ENCODE data around the gene ZFPM1.

ZFPM1 gene

DNA sequence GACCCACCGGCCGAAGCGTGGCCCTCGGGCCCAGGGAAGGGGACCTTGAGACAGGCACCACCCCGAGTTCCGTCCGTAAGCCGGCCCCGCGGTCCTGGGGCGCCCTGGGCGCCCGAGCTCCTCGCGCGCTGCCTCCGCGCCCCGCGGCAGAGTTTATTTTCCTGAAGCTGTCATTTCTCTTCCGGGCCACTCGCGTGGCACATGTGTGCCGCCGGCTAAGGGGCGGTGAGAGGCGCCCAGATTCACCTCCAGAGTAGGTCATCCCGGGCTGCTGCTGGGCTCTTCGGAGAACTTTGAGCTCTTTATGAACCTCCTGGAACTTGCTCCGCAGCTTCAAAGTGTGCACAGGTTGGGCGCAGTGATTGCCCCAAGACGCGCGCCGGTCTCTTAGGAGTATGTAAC, 117.6 kb downstream of the ZFPM1 start:
- peak; percentile 19 to 67 (median 46) for DNase-seq

DNA sequence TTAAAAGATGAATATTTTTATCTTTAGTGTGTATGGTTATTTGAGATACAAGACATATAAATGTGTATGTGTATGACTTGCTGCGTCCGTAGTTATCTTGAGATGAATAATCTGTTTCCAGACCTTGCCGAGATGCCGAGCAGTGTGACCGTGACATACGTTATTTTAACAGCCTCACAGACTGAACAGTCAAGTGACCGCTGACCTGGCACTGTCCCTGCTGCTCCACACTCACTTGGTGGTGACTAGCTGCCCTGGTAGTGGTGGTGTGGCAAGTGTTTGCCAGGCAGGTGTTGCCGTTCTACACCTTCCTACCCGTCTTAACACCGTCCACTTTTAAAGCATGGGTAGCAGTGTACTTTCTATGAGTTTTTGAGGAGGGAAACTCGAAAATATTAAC, 122.2 kb downstream of the ZFPM1 start:
- no peak for DNase-seq

DNA sequence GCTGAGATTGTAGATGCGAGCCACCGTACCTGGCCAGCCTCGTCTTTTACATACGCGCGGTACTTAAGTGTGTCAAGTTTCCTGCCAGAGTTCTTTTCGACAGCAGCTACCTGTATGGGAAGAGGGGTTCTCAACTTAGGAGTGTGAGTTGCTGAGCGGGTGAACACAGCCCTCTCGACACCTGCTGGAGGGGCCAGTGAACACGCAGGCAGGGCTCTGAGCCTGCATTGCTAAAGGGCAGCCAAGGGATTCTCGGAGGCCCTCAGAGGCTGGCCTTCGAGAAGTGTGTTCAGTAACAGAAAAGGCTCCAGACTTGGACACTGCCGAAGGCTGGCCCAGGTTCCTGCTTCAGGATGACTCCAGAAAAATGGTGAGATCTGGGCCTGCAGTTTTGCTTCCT, 123.2 kb downstream of the ZFPM1 start:
- no peak for DNase-seq

DNA sequence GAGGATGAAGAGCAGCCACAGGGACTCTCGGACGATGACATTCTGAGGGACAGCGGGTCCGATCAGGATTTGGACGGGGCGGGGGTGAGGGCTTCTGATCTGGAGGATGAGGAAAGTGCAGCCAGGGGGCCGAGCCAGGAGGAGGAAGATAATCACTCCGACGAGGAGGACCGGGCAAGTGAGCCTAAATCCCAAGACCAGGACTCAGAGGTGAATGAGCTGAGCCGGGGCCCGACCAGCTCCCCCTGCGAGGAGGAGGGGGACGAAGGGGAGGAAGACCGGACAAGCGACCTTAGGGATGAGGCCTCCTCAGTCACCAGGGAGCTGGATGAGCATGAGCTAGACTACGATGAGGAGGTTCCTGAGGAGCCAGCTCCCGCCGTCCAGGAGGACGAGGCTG, 124.1 kb downstream of the ZFPM1 start:
- DNase-seq, result no peak

DNA sequence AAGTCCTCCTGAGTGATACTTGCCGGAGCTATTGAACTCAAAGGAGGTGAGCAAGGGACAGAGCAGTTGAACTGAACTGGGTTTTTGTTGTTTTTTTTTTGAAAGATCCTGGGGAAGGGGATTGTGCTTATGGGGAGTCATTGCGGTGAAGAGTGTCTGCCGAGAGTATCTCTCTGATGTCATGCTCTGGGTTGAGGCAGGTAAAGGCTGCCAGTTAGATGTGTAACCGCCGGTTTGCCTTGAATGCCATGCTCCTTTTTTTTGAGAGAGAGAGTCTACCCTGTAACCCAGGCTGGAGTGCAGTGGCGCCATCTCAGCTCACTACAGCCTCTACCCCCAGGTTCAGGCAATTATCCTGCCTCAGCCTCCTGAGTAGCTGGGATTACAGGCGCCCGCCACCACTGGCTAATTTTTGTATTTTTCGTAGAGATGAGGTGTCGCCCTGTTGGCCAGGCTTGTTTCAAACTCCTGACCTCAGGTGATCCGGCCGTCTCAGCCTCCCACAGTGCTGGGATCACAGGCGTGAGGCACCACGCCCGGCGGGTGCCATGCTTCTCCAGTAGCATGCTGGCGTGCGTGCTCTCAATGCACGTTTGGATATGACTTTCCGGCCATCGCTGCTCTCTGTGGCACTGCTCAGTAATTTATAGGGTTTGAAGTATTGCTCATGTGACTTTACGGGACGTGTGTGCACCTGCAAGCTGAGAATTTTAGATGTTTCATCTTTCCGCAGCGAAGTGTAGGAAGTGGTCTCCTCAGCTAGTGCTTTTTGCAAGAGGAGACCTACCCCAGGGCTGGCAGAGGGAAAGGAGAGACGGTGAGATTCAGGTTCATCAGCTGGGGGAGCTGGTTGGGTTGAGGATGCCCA, 125.6 kb downstream of the ZFPM1 start:
- no peak for DNase-seq

DNA sequence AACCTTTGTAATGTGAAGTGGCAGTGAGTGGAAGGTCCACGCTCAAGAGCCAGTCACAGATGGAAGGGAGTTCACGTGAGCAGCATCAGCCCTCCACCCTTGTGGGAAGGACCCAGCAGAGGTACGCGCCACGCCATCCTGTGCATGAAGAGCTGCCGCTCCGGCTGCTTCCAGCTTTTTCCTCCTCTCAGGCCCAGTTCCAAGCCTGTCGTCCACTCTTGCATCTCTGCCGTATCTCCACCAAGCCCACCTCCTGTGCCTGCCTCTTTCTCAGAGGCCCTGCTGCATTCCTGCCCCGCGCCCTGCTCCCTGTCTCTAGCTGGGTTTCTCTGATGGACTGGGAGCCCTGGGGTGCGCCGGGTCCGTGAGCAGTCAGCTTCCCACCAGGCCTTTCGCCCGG, 127.3 kb downstream of the ZFPM1 start:
- no peak for DNase-seq

DNA sequence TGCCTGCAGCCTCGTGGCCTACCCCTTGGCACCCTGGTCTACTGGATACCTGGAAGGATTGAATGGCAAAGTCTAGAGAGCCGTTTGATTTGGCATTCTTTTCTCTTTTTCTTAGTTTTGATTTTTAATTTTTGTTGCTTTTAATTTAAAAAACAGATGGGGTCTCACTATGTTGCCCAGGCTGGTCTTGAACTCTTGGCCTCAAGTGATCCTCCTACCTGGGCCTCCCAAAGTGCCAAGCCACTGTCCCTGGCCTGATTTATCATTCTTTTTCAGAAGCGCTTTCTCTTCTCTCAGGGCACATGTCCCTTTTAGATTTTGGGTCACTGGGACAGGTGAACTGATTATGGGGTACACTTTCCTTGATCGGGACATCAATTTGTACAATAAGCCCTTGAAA, 128.0 kb downstream of the ZFPM1 start:
- no peak for DNase-seq

DNA sequence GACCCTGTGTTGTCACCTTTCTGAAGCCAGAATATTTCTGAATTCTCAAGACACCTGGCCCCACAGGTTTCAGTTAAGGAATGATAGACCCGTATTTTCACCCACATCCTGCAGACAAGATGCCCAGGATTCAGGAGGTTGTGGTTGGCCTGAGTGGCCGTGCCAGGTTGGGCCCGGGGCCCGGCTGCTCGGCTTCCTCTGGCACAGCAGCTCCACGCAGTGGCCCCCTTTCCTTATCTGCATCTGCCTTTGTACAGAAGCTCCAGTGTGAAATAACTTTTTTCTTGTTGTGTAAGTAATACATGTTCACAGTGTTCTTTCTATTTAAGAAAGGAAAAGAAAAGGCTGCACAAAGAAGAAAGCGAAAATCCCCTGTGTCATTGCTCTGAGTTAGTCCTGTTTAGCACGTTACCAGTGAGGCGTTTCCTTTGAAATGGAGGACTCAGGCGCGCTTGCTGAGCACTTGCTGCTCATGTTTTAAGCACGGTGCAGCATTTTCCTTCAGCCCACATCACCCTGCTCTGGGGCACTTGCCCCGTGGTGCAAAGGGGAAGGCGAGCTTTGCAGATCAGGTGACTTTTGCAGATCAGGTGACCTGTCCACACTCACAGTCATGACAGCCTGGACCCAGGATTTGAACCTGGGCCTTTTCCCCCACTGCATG, 130.0 kb downstream of the ZFPM1 start:
- DNase-seq, result no peak

DNA sequence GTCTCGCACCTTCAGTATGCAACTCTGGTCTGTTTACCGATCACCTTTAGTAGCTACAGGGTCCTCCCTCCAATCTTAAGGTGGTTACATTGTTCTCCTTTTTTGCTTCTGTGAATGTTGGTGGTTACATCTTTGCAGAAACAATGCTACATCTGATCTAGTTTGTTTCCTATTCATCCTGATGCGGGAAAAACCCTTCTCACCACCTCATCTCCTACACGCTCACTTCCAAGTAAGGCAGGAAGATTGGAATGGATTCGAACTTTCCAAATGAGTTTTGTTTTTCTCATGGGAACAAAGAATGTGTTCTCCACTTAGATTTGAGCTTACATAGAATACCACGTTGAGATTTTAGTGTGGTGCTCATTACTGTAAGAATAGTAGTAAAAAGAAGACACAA, 131.6 kb downstream of the ZFPM1 start:
- DNase-seq, result no peak

DNA sequence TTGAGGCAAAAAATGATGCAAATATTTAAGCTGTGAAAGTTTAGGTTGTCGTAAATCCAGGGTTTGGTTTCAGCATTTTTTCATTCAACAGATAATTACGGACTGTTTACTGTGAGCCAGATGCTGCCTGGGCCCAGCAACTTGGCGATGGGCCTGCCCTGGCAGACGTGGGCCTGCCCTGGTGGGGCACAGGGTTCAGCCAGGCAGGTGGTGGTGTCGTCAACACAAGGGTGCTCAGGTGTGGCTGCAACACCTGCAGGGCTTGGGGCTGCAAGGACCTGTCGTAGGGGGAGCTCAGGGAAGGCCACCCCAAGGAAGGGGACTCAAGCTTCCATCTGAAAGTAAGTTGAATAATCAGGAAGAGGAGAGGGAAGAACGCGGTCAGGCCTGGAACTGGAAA, 132.2 kb downstream of the ZFPM1 start:
- no peak for DNase-seq

DNA sequence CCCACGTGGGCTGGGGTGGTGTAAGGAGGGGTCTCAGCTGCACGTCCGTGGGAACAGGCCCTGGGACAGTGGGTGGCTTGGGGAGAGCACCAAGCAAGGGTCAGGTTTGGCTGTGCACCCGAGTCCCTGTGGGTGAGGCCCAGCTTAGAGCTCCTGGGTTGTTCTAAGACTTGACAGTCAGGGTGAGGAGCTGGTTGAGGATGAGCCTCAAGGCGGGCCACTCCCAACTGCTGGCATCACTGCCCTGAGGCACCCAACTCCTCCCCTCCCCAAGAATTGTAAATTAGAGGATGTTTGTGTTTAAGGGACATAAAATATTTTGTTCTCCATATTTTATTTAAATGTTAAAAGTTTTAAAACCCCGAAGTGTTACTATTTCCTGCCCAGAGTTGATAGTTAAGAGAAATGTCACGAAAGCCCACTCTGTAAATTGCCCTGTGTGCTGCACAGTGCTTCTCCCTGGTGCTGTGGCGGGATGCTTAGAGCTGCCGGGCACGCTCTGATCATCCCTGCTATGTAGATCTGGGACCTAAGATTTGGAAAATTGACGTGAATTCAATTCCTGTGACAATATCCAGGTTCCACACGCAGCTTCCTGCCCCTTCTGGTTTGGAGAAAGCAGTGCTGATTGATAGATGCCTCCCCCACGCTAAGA, 133.0 kb downstream of the ZFPM1 start:
- no peak for DNase-seq
